NCI-H187 (cell line): ENCODE data around the gene ROGDI.

ENCODE experiments used
- DNase-seq, 2 experiments: peaks; one replicate each; lab custom pipeline; 2025; lab: John Stamatoyannopoulos, UW

The ROGDI gene

GRCh38 chr16:4814046-4814445 is 11.6 kb upstream of the ROGDI start:
- no peak for DNase-seq

GRCh38 chr16:4813251-4814003 is 11.0 kb upstream of the ROGDI start:
- no peak for DNase-seq

- no peak for DNase-seq
Measured at GRCh38 chr16:4811773-4812172, 9.3 kb upstream of the ROGDI start.

GRCh38 chr16:4811242-4811641 is 8.8 kb upstream of the ROGDI start:
- no peak for DNase-seq

GRCh38 chr16:4806280-4806679 is 3.8 kb upstream of the ROGDI start:
- no peak for DNase-seq

- no peak for DNase-seq
Measured at GRCh38 chr16:4805231-4805630, 2.8 kb upstream of the ROGDI start.

- no peak for DNase-seq
Measured at GRCh38 chr16:4803898-4804762, 1.7 kb upstream of the ROGDI start.

- no peak for DNase-seq
Measured at GRCh38 chr16:4803401-4803844, 990 bp upstream of the ROGDI start.

- DNase-seq: peak; percentile 55 to 68
Measured at GRCh38 chr16:4802659-4803287, 340 bp upstream of the ROGDI start.

GRCh38 chr16:4801051-4801961 is 1.1 kb downstream of the ROGDI start:
- no peak for DNase-seq

- DNase-seq: no peak
Measured at GRCh38 chr16:4800290-4801041, 2.0 kb downstream of the ROGDI start.

GRCh38 chr16:4799171-4799855 is 3.1 kb downstream of the ROGDI start:
- no peak for DNase-seq

GRCh38 chr16:4798456-4798855 is 4.0 kb downstream of the ROGDI start:
- DNase-seq: no peak

- no peak for DNase-seq
Measured at GRCh38 chr16:4797805-4798252, 4.6 kb downstream of the ROGDI start.

- no peak for DNase-seq
Measured at GRCh38 chr16:4796982-4797804, 5.2 kb downstream of the ROGDI start.

- no peak for DNase-seq
Measured at GRCh38 chr16:4795828-4796572, 6.4 kb downstream of the ROGDI start.

- DNase-seq: peak; percentile 16 to 30
Measured at GRCh38 chr16:4795181-4795827, 7.1 kb downstream of the ROGDI start, which contains the start of gene SMIM22. Gene SMIM22 (plus strand): TSS chr16:4795369. CDS start chr16:4795735, 366 bp downstream.

- DNase-seq: no peak
Measured at GRCh38 chr16:4792951-4793513, 9.4 kb downstream of the ROGDI start.
